Chondrocyte (in vitro differentiated cells): ENCODE data around the gene TTC22. TPM values are rescaled to one million over a fixed set of nuclear protein-coding genes. Genes with fewer than 3 reads are reported as not detected.

ENCODE experiments used
- DNase-seq: peaks from one replicate; pipeline ENCODE4 v3.0.0; 2021; ENCODE audit warnings: mixed read lengths, low spot score
- H3K27ac Mint-ChIP-seq: one replicate; pipeline ENCODE4 v1.8.0; 2021; ENCODE audit warnings: mild to moderate bottlenecking, moderate library complexity, mixed read lengths; ENCODE audit not compliant: unreplicated experiment
- H3K27me3 Mint-ChIP-seq: 2 replicates; pipeline ENCODE4 v1.8.0; 2021; ENCODE audit warnings: low read depth, mixed read lengths
- H3K36me3 Mint-ChIP-seq: 2 replicates; pipeline ENCODE4 v1.8.0; 2021; ENCODE audit warnings: low read depth, mixed read lengths
- H3K4me1 Mint-ChIP-seq: 2 replicates; pipeline ENCODE4 v1.8.0; 2021; ENCODE audit warnings: low read depth, mild to moderate bottlenecking, mixed read lengths
- H3K4me3 Mint-ChIP-seq: one replicate; pipeline ENCODE4 v1.8.0; 2021; ENCODE audit warnings: mild to moderate bottlenecking, moderate library complexity, mixed read lengths; ENCODE audit not compliant: unreplicated experiment
- H3K9me3 Mint-ChIP-seq: 2 replicates; pipeline ENCODE4 v1.8.0; 2021; ENCODE audit warnings: low read depth, mixed read lengths
- CTCF ChIP-seq: fragments of 200-600 bp; sonication (generic); IDR thresholded peaks from 2 replicates; pipeline ENCODE4 v1.5.0; 2021; ENCODE audit warnings: antibody characterized with exemption, mild to moderate bottlenecking, moderate library complexity
- total RNA-seq: library from RNA; stranded (reverse); gene quantifications from 3 replicates; pipeline ENCODE4 v1.2.1, GENCODE V29; 2021

The TTC22 gene
- total RNA-seq, 1 donor from 2014 or later, result not detected

GRCh38 chr1:54754045-54754444 lies 47.1 kb downstream of the TTC22 start:
- Mint-ChIP-seq H3K27ac (no peak overlapping the region), H3K36me3 (no peaks in the 10 kb centered on the region), H3K27me3 (no peaks in the 10 kb centered on the region), H3K4me3 (no peak overlapping the region), H3K9me3 (no peaks in the 10 kb centered on the region), H3K4me1 (no peaks in the 10 kb centered on the region)
- no peak for TF ChIP-seq CTCF
- no peak for DNase-seq

DNA sequence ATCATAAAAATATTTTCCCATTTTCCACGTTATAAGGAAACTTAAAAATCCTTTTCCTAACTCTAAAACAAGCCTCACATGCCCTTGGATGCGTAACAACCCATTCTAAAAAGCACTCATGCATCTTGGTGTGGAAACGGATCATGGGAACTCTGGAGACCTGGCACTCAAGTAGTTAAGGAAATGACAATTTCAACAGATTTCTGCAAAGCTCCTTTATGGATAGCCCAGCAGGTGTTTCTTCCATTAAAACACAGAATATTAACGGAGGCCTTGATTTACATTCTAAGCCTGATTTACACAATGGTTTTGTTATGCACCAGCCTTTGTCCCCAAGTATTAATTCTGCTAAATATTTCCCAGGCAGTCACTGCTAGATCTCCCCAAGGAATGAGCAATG lies 49.7 kb downstream of the TTC22 start:
- no peak overlapping the region for H3K27ac Mint-ChIP-seq
- no peak for DNase-seq
- no peak overlapping the region for H3K4me3 Mint-ChIP-seq
- no peaks in the 10 kb centered on the region for H3K4me1 Mint-ChIP-seq
- H3K9me3 Mint-ChIP-seq, result no peaks in the 10 kb centered on the region
- no peaks in the 10 kb centered on the region for H3K36me3 Mint-ChIP-seq
- H3K27me3 Mint-ChIP-seq, result no peaks in the 10 kb centered on the region
- TF ChIP-seq CTCF, result no peak

- Mint-ChIP-seq H3K36me3 (no peaks in the 10 kb centered on the region), H3K27ac (no peak overlapping the region), H3K4me1 (no peaks in the 10 kb centered on the region), H3K27me3 (no peaks in the 10 kb centered on the region), H3K4me3 (no peak overlapping the region), H3K9me3 (no peaks in the 10 kb centered on the region)
- no peak for TF ChIP-seq CTCF
- no peak for DNase-seq
Measured at GRCh38 chr1:54750596-54750995, 50.5 kb downstream of the TTC22 start.

- no peak for TF ChIP-seq CTCF
- Mint-ChIP-seq H3K27me3 (no peaks in the 10 kb centered on the region), H3K4me1 (no peaks in the 10 kb centered on the region), H3K9me3 (no peaks in the 10 kb centered on the region), H3K4me3 (no peak overlapping the region), H3K36me3 (no peaks in the 10 kb centered on the region), H3K27ac (no peak overlapping the region)
- no peak for DNase-seq
Measured at GRCh38 chr1:54748094-54748835, 52.9 kb downstream of the TTC22 start.

DNA sequence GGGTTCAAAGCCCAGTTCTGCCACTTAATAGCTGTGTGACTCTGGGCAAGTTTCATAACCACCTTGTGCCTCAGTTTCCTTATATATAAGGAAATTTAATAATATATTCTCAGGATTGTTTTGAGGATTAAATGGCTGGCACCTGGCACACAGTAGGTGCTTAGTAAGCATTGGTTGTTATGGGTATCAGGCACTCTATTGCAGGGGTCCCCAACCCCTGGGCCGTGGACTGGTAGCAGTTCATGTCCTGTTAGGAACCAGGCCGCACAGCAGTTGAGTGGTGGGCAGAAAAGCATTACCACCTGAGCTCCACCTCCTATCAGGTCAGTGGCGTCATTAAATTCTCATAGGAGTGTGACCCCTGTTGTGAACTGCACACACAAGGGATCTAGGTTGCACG lies 55.3 kb downstream of the TTC22 start:
- H3K4me3 Mint-ChIP-seq, result no peak overlapping the region
- no peak for DNase-seq
- H3K36me3 Mint-ChIP-seq, result peaks cover 11% of the 10 kb centered on the region
- no peaks in the 10 kb centered on the region for H3K27me3 Mint-ChIP-seq
- H3K4me1 Mint-ChIP-seq, result no peaks in the 10 kb centered on the region
- no peaks in the 10 kb centered on the region for H3K9me3 Mint-ChIP-seq
- TF ChIP-seq CTCF, result no peak
- H3K27ac Mint-ChIP-seq, result no peak overlapping the region
